Cardiac fibroblast (primary cell): Measurements from ENCODE around the gene IRAG1.

ENCODE experiments used
- DNase-seq, 2 donors: peaks; one replicate each; pipeline versions ENCODE4 v3.0.0 to v3.0.0-alpha.2; 2010; ENCODE audit warnings: low read depth in 2 of 2
- H3K4me3 ChIP-seq, 2 donors: replicated peaks in 1 of 2; 1 replicate in 1 of 2; 2 replicates in 1 of 2; pipeline ENCODE4 v1.5.1; 2011; ENCODE audit warnings: low read depth in 2 of 2, low read length in 2 of 2, mild to moderate bottlenecking in 2 of 2, moderate library complexity in 1 of 2
- CTCF ChIP-seq: IDR thresholded peaks from one replicate; pipeline ENCODE4 v1.5.1; 2011; ENCODE audit warnings: low read depth, mild to moderate bottlenecking, low read length, inconsistent platforms

Gene IRAG1

DNA sequence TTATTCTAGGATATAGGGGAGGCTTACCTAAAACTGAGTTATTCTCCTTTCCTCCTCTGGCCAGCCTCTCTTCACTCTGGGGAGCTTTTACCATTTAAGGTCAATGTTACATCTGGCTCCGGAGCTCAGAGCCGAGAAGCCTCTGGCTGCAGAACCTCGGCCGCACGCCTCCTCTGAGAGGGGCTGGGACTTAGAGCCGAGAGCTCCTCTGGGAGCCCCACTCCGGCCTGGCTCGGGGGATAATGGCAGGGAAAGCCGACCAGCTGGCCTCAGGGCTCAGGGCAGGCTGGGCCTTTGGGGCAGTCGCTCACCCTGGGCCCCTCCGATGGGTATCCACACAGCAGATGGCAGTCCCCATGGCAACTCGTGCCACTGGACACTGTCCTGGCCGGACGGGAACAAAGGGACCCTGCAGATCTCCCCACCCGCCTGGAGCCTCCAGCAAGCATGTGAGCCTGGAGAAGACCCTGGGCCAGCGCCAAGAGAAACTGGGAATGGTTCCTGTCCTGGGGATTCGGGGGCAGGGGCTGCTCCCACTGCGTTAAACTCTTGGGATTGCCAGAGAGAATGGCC, at the start of gene IRAG1:
Gene IRAG1 (minus strand): TSS at position 247 of the 573 bp plus-strand sequence. CDS start 153 bp downstream, at position 94.
- peak within 1 kb of the TSS; percentile 2 to 6 for H3K4me3 ChIP-seq
- peak; percentile 53 to 73 for DNase-seq
- TF ChIP-seq CTCF: no peak

DNA sequence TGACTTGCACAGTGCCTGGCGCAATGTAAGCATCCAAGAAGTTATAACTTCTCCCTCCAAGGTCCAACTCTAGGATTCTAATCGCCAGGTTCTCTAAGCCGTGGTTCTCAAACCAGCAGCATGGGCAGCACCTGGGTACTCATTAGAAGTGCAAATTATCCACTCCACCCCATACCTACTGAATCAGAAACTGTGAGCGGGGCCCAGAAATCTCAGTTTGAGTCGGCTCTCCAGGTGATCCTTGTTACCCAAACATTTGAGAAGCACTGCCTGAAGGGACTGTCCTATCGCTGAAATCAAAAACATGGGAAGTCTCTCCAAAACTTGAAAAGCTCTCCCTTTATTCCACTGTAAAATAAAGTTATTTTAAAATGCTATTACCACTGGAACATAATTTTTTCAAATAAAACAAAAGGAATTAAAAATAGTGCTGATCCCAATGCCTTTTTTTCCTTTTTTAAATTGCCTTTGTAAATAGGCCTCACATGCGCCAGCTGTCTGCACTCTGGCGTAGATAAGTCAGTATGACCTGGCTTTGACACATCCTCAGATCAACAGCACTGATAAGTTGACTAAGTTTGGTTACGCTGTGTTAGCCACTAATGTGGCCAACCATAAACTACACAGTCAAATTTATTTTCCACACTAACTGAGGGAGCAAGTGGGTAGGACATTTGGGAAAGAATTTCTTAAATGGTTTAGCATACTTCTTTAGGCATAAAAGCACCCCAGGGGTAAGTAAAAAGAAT, 49.1 kb upstream of the IRAG1 start:
- H3K4me3 ChIP-seq: no peak overlapping the region
- DNase-seq: peak; percentile 11 to 56
- no peak for TF ChIP-seq CTCF

DNA sequence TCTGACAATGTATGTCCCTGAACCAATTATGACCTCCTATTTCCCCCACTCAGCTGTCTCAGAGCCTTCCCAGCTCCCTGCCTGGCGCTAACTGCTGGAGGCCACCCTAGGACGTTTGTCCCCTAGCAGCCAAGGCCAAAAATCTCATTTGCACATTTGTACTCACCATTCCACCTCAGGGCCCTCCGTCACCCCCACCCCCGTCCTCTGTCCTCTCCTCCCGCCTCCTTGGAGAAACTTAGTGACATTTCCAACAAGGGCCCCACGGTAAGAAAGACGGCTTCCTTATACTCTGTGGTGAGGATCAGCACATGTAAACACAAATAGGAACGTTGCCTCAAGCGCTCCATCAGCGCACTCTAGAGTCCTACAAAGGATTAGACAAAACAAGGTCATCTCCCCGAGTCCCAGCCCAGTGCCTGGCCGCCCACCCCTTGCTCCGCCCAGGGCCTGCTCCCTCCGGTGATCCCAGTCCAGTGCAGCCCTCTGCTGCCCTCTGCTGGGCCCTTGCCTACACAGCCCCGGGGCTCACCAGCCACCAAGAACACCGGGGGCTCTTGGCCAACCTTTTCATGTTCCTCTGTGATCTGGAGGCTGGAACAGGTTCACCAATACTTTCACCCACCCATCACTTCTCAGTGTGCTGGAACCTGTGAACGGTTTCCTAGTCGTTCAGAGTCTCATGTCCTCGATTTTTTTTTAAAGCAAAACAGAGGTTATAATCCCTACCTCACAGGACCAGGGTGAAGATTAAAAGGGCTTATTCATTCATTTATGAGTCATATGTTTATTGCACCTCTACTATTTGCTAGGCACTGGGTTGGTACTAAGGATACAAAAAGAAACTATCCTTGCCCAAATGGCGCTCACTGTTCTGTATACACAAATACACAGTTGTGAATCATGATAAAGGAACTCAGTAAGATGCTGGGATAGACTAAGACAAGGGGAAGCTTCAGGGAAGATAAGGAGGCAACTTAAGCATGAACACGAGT, 42.2 kb upstream of the IRAG1 start:
- TF ChIP-seq CTCF: peak; percentile 99
- peak overlapping the region; percentile 8 to 15 for H3K4me3 ChIP-seq
- DNase-seq: peak; percentile 98

GRCh38 chr11:10731064-10731680, 37.6 kb upstream of the IRAG1 start:
- TF ChIP-seq CTCF: no peak
- H3K4me3 ChIP-seq: no peak overlapping the region

GRCh38 chr11:10730151-10730550, 36.6 kb upstream of the IRAG1 start:
- no peak for TF ChIP-seq CTCF
- no peak overlapping the region for H3K4me3 ChIP-seq
- peak in 1 of 2 donors; percentile 28 for DNase-seq

More at GRCh38 chr11:10731064-10731680, 37.6 kb upstream of the IRAG1 start:
- no peak for DNase-seq
